CD14-positive monocyte (primary cell): Measurements from ENCODE around the gene EGF. TPM values are rescaled to one million over a fixed set of nuclear protein-coding genes. Genes with fewer than 3 reads are reported as not detected.

Experiments used
- DNase-seq, 3 donors: peaks; one replicate each; pipeline ENCODE4 v3.0.0-alpha.2; 2011 to 2022
- H2AFZ ChIP-seq: 2 replicates; pipeline ENCODE4 v1.6.0; 2012; ENCODE audit warnings: mild to moderate bottlenecking, low read depth, low read length, inconsistent platforms; ENCODE audit not compliant: insufficient read depth, poor library complexity, severe bottlenecking
- H3K27ac ChIP-seq, 2 donors: 1 replicate in 1 of 2; 2 replicates in 1 of 2; pipeline ENCODE4 v1.5.1; 2012 to 2013; ENCODE audit warnings: low read length in 2 of 2, control low read depth in 1 of 2, inconsistent platforms in 1 of 2, low read depth in 1 of 2, mild to moderate bottlenecking in 1 of 2
- H3K27me3 ChIP-seq, 2 donors: one replicate each; pipeline versions ENCODE4 v1.6.0 to v1.6.1; 2011 to 2013; ENCODE audit warnings: low read length in 2 of 2; ENCODE audit not compliant: control insufficient read depth in 2 of 2, insufficient read depth in 2 of 2
- H3K36me3 ChIP-seq, 2 donors: replicated peaks in 1 of 2; 1 replicate in 1 of 2; 2 replicates in 1 of 2; pipeline versions ENCODE4 v1.5.1 to v1.6.1; 2012 to 2013; ENCODE audit warnings: low read length in 2 of 2, control low read depth in 1 of 2, inconsistent platforms in 1 of 2, mild to moderate bottlenecking in 1 of 2; ENCODE audit not compliant: insufficient read depth in 2 of 2, control insufficient read depth in 1 of 2
- H3K4me1 ChIP-seq, 2 donors: 1 replicate in 1 of 2; 2 replicates in 1 of 2; pipeline versions ENCODE4 v1.5.1 to v1.6.1; 2012 to 2013; ENCODE audit warnings: low read length in 2 of 2, control low read depth in 1 of 2, inconsistent platforms in 1 of 2, mild to moderate bottlenecking in 1 of 2, moderate library complexity in 1 of 2; ENCODE audit not compliant: insufficient read depth in 2 of 2, control insufficient read depth in 1 of 2
- H3K4me2 ChIP-seq: replicated peaks from 2 replicates; pipeline ENCODE3; 2012; ENCODE audit warnings: low read length, moderate library complexity, mild to moderate bottlenecking; ENCODE audit not compliant: poor library complexity, severe bottlenecking; ENCODE audit errors: extremely low read depth
- H3K4me3 ChIP-seq, 3 experiments: fragments of 200-600 bp in 1 of 3; sonication (generic) in 1 of 3; replicated peaks in 1 of 3; 1 replicate in 2 of 3; 2 replicates in 1 of 3; pipeline ENCODE4 v1.5.1; 2011 to 2013; ENCODE audit warnings: low read length in 3 of 3, mild to moderate bottlenecking in 3 of 3, control low read depth in 2 of 3, low read depth in 2 of 3, inconsistent platforms in 1 of 3, moderate library complexity in 1 of 3
- H3K79me2 ChIP-seq: 2 replicates; pipeline ENCODE4 v1.6.0; 2012; ENCODE audit warnings: mild to moderate bottlenecking, control low read depth, inconsistent platforms, low read length, moderate library complexity; ENCODE audit not compliant: insufficient read depth
- H3K9ac ChIP-seq: 2 replicates; pipeline ENCODE4 v1.6.0; 2017; ENCODE audit warnings: low read length, mild to moderate bottlenecking; ENCODE audit not compliant: insufficient read depth, poor library complexity, severe bottlenecking
- H3K9me3 ChIP-seq, 2 donors: replicated peaks in 1 of 2; 1 replicate in 1 of 2; 2 replicates in 1 of 2; pipeline versions ENCODE4 v1.5.1 to v1.6.1; 2012 to 2013; ENCODE audit warnings: low read length in 2 of 2, control low read depth in 1 of 2; ENCODE audit not compliant: control insufficient read depth in 1 of 2, insufficient read depth in 1 of 2
- H4K20me1 ChIP-seq: 2 replicates; pipeline ENCODE4 v1.6.0; 2012; ENCODE audit warnings: mild to moderate bottlenecking, low read length, control low read depth, moderate library complexity; ENCODE audit not compliant: insufficient read depth
- H3K27ac Mint-ChIP-seq, 7 donors: one replicate each; pipeline ENCODE4 v1.8.0; 2020; ENCODE audit warnings: mild to moderate bottlenecking in 7 of 7, mixed read lengths in 7 of 7, moderate library complexity in 6 of 7, inconsistent platforms in 2 of 7
- H3K27me3 Mint-ChIP-seq, 3 donors: one replicate each; pipeline ENCODE4 v1.8.0; 2021 to 2022; ENCODE audit warnings: low read depth in 3 of 3, mild to moderate bottlenecking in 3 of 3, mixed read lengths in 3 of 3, moderate library complexity in 3 of 3, inconsistent platforms in 1 of 3
- H3K36me3 Mint-ChIP-seq, 2 donors: one replicate each; pipeline ENCODE4 v1.8.0; 2020; ENCODE audit warnings: mixed read lengths in 2 of 2, inconsistent platforms in 1 of 2, mild to moderate bottlenecking in 1 of 2
- H3K4me1 Mint-ChIP-seq: one replicate; pipeline ENCODE4 v1.8.0; 2020; ENCODE audit warnings: mild to moderate bottlenecking, mixed read lengths
- H3K4me3 Mint-ChIP-seq, 2 donors: one replicate each; pipeline ENCODE4 v1.8.0; 2020; ENCODE audit warnings: mild to moderate bottlenecking in 2 of 2, mixed read lengths in 2 of 2, moderate library complexity in 1 of 2
- H3K9me3 Mint-ChIP-seq, 7 donors: one replicate each; pipeline ENCODE4 v1.8.0; 2020 to 2022; ENCODE audit warnings: mixed read lengths in 7 of 7, mild to moderate bottlenecking in 6 of 7, moderate library complexity in 6 of 7, inconsistent platforms in 2 of 7
- CTCF ChIP-seq: fragments of 200-600 bp; IDR thresholded peaks from one replicate; pipeline ENCODE4 v1.8.0; 2022; ENCODE audit warnings: antibody characterized with exemption, mild to moderate bottlenecking
- WGBS: methylation state at CpG from one replicate; pipeline ENCODE4 v1.1.5; 2013; ENCODE audit warnings: missing lambda C conversion rate; ENCODE audit not compliant: insufficient coverage; 5-methylcytosine and 5-hydroxymethylcytosine counted together
- intact Hi-C, 2 donors: fragments of 100-400 bp; cut with micrococcal nuclease; formaldehyde crosslinking; loops; one replicate each; pipeline versions ENCODE4 v1.15.0 to v1.15.1; 2023
- polyA plus RNA-seq, 3 donors: library from polyadenylated mRNA; depleted of rRNA in 1 of 3; unstranded in 2 of 3; stranded (reverse) in 1 of 3; fragments of 300-500 nt in 2 of 3; fragments of >200 nt in 1 of 3; fragmentation: Illumina TruSeq in 2 of 3; gene quantifications; 1 replicate in 2 of 3; 2 replicates in 1 of 3; pipeline ENCODE4 v1.2.3, GENCODE V29; 2012 to 2021

The EGF gene
- polyA plus RNA-seq, 3 donors = 0.17 to 4.8 TPM; not detected in 1

GRCh38 chr4:110022457-110022856 lies 109.8 kb downstream of the EGF start:
- no peak overlapping the region for H3K4me3 ChIP-seq
- no peak overlapping the region for H2AFZ ChIP-seq
- peak overlapping the region in 1 of 2 donors; percentile 75 for H3K4me3 Mint-ChIP-seq
- TF ChIP-seq CTCF = no peak
- peaks cover 57 to 65% of the 10 kb centered on the region in 2 donors for H3K27me3 ChIP-seq
- peaks cover 0 to 1% of the 10 kb centered on the region in 2 donors for H3K36me3 Mint-ChIP-seq
- H3K4me1 Mint-ChIP-seq = peaks cover 4% of the 10 kb centered on the region
- no peak overlapping the region for H3K9ac ChIP-seq
- no peak for DNase-seq
- no peak overlapping the region for H3K27ac Mint-ChIP-seq
- H3K4me1 ChIP-seq = no peaks in the 10 kb centered on the region
- H3K9me3 Mint-ChIP-seq = peaks cover 0 to 5% (median 0%) of the 10 kb centered on the region in 7 donors
- H3K27me3 Mint-ChIP-seq = peaks cover 51 to 74% (median 60%) of the 10 kb centered on the region in 3 donors
- intact Hi-C loops = no loop called here
- no peaks in the 10 kb centered on the region for H3K9me3 ChIP-seq
- no peak overlapping the region for H3K4me2 ChIP-seq
- no peaks in the 10 kb centered on the region for H4K20me1 ChIP-seq
- WGBS = no CpG with 5 or more reads among the region's 4 CpGs
- H3K79me2 ChIP-seq = no peaks in the 10 kb centered on the region
- no peak overlapping the region for H3K27ac ChIP-seq
- H3K36me3 ChIP-seq = no peaks in the 10 kb centered on the region

DNA sequence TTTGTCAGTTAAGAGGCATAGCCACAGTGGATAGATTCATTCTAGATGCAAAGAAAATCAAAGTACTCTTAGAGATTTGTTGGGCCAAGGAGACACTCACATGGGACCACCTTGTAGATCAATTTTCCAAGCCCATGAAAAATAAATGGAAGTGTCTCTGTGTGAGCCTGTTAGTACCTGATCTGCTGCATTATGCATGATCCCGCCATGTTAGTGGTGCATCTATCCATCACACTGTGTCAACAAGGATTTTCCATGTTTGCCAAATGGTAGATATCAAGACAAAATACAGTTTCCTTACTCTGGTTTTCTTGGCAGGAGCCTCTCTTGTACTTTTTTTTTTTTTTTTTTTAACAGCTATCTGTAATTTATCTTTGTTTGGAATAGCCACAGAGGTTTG lies 112.4 kb downstream of the EGF start:
- no peak for DNase-seq
- Mint-ChIP-seq H3K4me3 (peak overlapping the region in 1 of 2 donors; percentile 62), H3K36me3 (peaks cover 0 to 3% of the 10 kb centered on the region in 2 donors), H3K27me3 (peaks cover 60 to 84% (median 63%) of the 10 kb centered on the region in 3 donors), H3K27ac (no peak overlapping the region), H3K4me1 (peaks cover 4% of the 10 kb centered on the region), H3K9me3 (peaks cover 0 to 5% (median 0%) of the 10 kb centered on the region in 7 donors)
- Histone ChIP-seq H3K4me1 (no peaks in the 10 kb centered on the region), H3K36me3 (no peaks in the 10 kb centered on the region), H2AFZ (no peak overlapping the region), H3K9ac (no peak overlapping the region), H3K9me3 (no peaks in the 10 kb centered on the region), H3K4me2 (no peak overlapping the region), H3K27ac (no peak overlapping the region), H4K20me1 (no peaks in the 10 kb centered on the region), H3K4me3 (no peak overlapping the region), H3K79me2 (no peaks in the 10 kb centered on the region), H3K27me3 (peaks cover 79 to 85% of the 10 kb centered on the region in 2 donors)
- intact Hi-C loops = no loop called here
- TF ChIP-seq CTCF = no peak
- no CpG with 5 or more reads among the region's 1 CpG for WGBS
